ENCODE measurements around the gene RAP1GAP.

The RAP1GAP gene

DNA sequence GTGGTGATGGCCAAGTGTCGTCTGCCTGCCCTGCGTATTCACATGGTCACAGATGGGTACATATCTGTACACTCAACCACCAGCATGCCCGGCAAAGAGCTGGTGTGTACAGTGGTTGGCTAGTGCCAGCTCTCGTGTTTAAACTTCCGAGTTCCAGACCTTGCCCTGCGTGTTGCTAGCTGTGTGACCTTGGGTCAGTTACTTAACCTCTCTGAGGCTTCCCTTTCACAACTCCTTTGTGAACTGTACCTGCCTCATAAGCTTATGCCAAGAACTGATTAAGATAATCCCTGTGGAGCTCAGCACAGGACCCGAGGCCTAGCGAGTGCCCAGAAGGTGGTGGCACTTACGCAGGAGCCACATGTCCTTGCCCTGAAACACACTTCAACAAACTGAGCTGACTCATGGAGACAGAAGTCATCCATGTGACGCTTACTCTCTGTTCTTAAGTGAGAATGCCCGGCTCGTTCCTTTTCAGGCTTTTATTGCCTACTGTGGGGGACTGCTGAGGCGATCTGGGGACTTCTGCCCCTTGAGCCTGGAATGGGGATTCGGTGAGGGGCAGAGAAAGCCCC is 104.5 kb downstream of the RAP1GAP start:
- H3K9me3 Mint-ChIP-seq = no peaks in the 10 kb centered on the region
- H3K4me3 Mint-ChIP-seq = no peak overlapping the region
- H3K4me1 Mint-ChIP-seq = peaks cover 0 to 3% of the 10 kb centered on the region in 2 donors
- DNase-seq (no peak), ATAC-seq (replicated peaks) (no peak)
- H3K27me3 Mint-ChIP-seq = peaks cover 11 to 16% of the 10 kb centered on the region in 2 donors
- peaks cover 0 to under 1% of the 10 kb centered on the region in 2 donors for H3K36me3 Mint-ChIP-seq
- no peak overlapping the region for H3K27ac Mint-ChIP-seq

GRCh38 chr1:21563971-21564370 is 105.2 kb downstream of the RAP1GAP start:
- Mint-ChIP-seq H3K27me3 (peaks cover 11 to 22% of the 10 kb centered on the region in 2 donors), H3K36me3 (peaks cover 0 to 2% of the 10 kb centered on the region in 2 donors), H3K4me3 (no peak overlapping the region), H3K4me1 (peaks cover 0 to 3% of the 10 kb centered on the region in 2 donors), H3K27ac (no peak overlapping the region), H3K9me3 (no peaks in the 10 kb centered on the region)
- ATAC-seq (replicated peaks) (no peak), DNase-seq (no peak)

GRCh38 chr1:21562896-21563295 is 106.3 kb downstream of the RAP1GAP start:
- Mint-ChIP-seq H3K36me3 (peaks cover 0 to 2% of the 10 kb centered on the region in 2 donors), H3K27me3 (peaks cover 5 to 27% of the 10 kb centered on the region in 2 donors), H3K4me3 (no peak overlapping the region), H3K4me1 (no peaks in the 10 kb centered on the region), H3K9me3 (no peaks in the 10 kb centered on the region), H3K27ac (no peak overlapping the region)
- no peak for DNase-seq
- no peak for ATAC-seq (replicated peaks)

GRCh38 chr1:21560916-21561638 is 108.1 kb downstream of the RAP1GAP start:
- peaks cover 0 to 2% of the 10 kb centered on the region in 2 donors for H3K36me3 Mint-ChIP-seq
- H3K27me3 Mint-ChIP-seq = peaks cover 11 to 35% of the 10 kb centered on the region in 2 donors
- H3K9me3 Mint-ChIP-seq = no peaks in the 10 kb centered on the region
- DNase-seq (no peak), ATAC-seq (replicated peaks) (no peak)
- no peaks in the 10 kb centered on the region for H3K4me1 Mint-ChIP-seq
- H3K27ac Mint-ChIP-seq = no peak overlapping the region
- H3K4me3 Mint-ChIP-seq = no peak overlapping the region

- Mint-ChIP-seq H3K9me3 (no peaks in the 10 kb centered on the region), H3K27ac (no peak overlapping the region), H3K4me3 (no peak overlapping the region), H3K36me3 (peaks cover 0 to 2% of the 10 kb centered on the region in 2 donors), H3K4me1 (no peaks in the 10 kb centered on the region), H3K27me3 (peaks cover 9 to 46% of the 10 kb centered on the region in 2 donors)
- ATAC-seq (replicated peaks) (no peak), DNase-seq (no peak)
Observed at GRCh38 chr1:21559788-21560567, 109.2 kb downstream of the RAP1GAP start.

DNA sequence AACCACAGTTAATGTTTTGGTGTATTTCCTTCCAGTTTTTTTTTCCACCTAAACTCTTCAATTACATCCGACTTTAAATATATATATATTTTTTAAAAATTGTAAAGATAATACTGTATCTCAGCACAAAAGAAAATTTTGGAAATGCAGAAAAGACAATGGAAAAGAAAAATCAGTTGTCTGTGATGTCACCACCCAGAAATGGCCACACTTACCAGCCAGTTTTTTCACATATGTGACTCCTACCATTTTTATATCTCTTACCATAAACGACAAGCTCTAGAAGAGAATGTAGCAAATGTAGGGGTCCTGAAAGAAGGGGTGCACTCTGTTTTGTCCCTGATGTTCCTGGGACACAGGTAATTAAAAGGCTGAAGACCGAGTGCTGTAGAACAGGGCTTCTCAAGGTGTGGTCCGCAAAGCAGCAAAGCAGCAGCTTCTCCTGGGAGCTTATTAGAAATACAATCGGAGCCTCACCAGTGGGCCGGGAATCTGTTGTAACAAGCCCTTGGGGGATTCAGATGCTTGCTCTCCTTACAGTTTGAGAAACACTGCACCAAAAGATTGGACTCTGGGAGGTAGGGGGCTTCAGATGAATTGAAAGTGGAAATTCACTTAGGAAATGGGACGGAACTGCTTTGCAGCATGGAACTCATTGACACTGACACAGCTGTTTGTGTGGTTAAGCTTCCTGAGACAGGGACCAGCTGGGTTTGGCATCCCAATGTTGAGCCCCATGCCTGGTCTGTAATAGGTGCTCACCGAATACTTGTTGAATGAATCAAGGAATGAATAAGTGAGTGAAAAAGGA is 115.8 kb downstream of the RAP1GAP start:
- no peak for DNase-seq
- Mint-ChIP-seq H3K4me3 (no peak overlapping the region), H3K36me3 (no peaks in the 10 kb centered on the region), H3K27ac (no peak overlapping the region), H3K27me3 (peaks cover 28 to 35% of the 10 kb centered on the region in 2 donors), H3K4me1 (peaks cover 5 to 6% of the 10 kb centered on the region in 2 donors), H3K9me3 (no peaks in the 10 kb centered on the region)
- ATAC-seq (replicated peaks) = no peak

DNA sequence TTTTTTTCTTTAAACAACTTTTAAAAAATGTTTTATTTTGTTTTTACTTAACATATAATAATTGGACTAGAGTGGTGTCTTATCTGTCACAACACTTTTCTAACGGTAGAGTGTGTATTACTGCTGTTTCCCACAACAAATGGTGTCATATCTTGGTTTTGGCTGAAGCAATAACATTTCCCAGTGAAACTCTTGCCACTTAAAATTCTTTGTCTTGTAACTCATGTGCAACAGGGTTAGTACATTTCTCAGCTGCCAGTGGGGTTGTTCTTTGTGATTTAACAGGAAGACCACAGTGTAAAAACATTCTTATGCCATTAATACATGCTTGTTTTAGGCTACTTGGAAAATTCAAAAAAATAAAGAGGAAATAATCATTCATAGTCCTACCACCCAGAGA is 116.4 kb downstream of the RAP1GAP start:
- ATAC-seq (replicated peaks) (no peak), DNase-seq (no peak)
- Mint-ChIP-seq H3K27ac (no peak overlapping the region), H3K4me1 (peaks cover 5 to 6% of the 10 kb centered on the region in 2 donors), H3K4me3 (no peak overlapping the region), H3K9me3 (no peaks in the 10 kb centered on the region), H3K27me3 (peaks cover 28 to 35% of the 10 kb centered on the region in 2 donors), H3K36me3 (no peaks in the 10 kb centered on the region)

DNA sequence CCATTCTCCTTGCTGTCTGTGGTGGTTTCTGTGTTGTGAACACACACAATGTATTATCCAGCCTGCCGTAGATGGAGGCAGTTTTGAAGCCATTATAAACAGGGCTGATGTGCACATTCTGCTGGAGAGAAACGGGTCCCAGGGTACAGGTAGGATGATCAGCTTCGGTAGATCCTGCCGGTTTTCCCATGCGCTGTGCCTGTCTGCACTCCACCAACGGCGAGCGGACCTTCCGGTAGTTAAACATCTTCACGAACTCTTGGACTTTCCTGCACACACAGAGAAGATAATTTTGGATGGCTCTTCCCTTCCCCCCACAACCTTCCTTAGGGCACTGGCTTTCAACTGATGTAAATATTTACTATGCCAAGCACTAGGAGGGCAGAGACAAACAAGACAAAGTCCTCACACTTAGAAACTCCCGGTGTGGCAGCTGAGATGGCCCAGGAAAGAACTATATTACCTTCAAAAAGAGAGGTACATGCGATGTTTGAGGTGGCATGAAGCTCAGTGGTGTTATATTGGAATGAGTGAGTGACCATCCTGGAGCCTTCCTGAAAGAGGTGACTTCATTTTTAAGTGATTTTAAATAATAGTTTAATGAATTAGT is 118.2 kb downstream of the RAP1GAP start:
- Mint-ChIP-seq H3K9me3 (no peaks in the 10 kb centered on the region), H3K4me1 (peaks cover 5 to 6% of the 10 kb centered on the region in 2 donors), H3K27ac (no peak overlapping the region), H3K36me3 (no peaks in the 10 kb centered on the region), H3K4me3 (no peak overlapping the region), H3K27me3 (peaks cover 22 to 26% of the 10 kb centered on the region in 2 donors)
- DNase-seq = no peak
- no peak for ATAC-seq (replicated peaks)

GRCh38 chr1:21550097-21550496 is 119.1 kb downstream of the RAP1GAP start:
- no peak for DNase-seq
- Mint-ChIP-seq H3K4me1 (peaks cover 5 to 6% of the 10 kb centered on the region in 2 donors), H3K27ac (no peak overlapping the region), H3K4me3 (no peak overlapping the region), H3K9me3 (no peaks in the 10 kb centered on the region), H3K27me3 (peaks cover 18 to 20% of the 10 kb centered on the region in 2 donors), H3K36me3 (no peaks in the 10 kb centered on the region)
- peak in 1 of 2 donors; percentile 25 for ATAC-seq (replicated peaks)

GRCh38 chr1:21547876-21548275 is 121.3 kb downstream of the RAP1GAP start:
- Mint-ChIP-seq H3K4me3 (no peak overlapping the region), H3K4me1 (peaks cover 0 to 3% of the 10 kb centered on the region in 2 donors), H3K9me3 (no peaks in the 10 kb centered on the region), H3K36me3 (no peaks in the 10 kb centered on the region), H3K27me3 (peaks cover 10 to 12% of the 10 kb centered on the region in 2 donors), H3K27ac (no peak overlapping the region)
- DNase-seq (no peak), ATAC-seq (replicated peaks) (no peak)

All from stimulated activated naive B cell treated with anti-CD40 and anti-IgM and Interleukin-4, amounts not matched to agents 10 μg/mL and 1 μg/mL and 100 μg/mL, for 72 hours (primary cell).